Measurements from ENCODE around the gene GMPR2.

Gene GMPR2

DNA sequence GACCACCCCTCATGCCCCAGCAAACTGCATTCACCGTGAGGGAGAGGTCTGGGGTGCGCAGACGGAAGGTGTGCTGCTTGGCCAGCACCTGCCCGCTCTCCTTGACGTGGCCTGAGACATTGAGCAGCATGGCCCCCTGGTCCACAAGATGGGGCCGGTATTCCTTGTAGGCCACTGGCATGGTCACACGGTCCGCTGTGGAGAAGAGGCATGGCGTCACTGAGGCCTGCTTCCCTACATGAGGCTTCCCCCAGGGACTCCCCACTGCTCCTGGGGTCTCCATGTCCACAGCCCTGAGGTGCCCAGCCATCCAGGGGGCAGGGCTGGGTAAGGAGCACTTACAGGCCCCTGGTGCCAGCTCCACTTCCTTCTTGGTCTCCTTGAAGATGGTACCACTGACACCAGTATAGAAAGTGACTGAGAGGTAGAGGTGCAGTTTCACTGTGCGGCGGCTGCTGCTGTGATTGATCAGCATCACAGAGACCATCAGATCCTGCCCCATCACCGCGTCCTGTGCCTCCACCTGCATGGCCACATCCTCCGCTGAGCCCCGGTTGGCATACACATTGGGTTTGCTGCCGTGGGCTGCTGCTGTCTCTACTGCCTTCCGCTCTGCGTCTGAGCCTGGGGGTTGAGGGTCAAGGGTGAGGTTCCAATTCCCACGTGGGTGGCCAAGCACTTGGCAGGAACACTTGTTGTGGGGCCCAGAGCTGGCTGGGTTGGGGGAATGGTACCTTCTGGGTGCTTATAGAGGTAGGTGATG lies 22.1 kb downstream of the GMPR2 start:
- no peak for ATAC-seq

DNA sequence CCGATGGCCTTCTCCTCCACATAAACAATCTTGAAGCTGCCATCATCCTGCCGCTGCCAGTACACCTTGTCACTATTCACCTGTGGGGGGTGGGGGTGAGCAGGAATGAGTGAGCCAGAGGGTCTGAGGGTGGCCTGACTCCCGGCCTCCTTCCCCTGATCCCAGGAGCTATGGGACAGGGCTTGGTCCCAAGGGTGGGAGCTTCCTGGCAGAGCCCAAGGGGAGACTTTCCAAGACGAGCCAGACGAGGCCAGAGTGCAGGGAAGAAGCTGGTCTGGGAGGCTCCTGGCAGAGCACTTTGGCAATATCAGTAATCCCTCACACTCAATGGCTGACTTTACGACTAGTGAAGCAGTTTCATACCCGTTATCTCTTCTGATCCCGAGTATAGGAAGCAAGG lies 22.7 kb downstream of the GMPR2 start:
- ATAC-seq = no peak

GRCh38 chr14:24255931-24256711 lies 23.4 kb downstream of the GMPR2 start:
- ATAC-seq = no peak

DNA sequence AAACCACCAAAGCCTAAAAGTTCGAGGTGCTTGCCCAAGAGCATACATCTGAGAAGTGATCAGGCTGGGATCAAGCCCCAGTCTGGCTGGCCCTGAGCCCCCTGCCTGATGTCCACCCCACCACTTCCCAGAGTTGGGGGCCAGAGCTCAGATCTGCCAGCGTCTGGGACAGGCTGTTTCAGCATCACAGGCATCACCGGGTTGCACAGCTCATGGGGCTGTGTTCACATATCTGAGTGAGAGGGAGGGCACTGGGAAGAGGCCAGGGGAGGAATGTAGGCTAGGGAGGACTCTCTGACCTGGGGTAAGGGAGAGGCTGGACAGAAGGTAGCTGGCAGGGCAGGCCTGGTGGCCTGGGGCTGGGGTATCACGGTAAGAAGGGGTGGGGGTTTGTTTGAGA lies 24.2 kb downstream of the GMPR2 start:
- no peak for ATAC-seq

- no peak for ATAC-seq
Measured at GRCh38 chr14:24258119-24258518, 25.4 kb downstream of the GMPR2 start.

DNA sequence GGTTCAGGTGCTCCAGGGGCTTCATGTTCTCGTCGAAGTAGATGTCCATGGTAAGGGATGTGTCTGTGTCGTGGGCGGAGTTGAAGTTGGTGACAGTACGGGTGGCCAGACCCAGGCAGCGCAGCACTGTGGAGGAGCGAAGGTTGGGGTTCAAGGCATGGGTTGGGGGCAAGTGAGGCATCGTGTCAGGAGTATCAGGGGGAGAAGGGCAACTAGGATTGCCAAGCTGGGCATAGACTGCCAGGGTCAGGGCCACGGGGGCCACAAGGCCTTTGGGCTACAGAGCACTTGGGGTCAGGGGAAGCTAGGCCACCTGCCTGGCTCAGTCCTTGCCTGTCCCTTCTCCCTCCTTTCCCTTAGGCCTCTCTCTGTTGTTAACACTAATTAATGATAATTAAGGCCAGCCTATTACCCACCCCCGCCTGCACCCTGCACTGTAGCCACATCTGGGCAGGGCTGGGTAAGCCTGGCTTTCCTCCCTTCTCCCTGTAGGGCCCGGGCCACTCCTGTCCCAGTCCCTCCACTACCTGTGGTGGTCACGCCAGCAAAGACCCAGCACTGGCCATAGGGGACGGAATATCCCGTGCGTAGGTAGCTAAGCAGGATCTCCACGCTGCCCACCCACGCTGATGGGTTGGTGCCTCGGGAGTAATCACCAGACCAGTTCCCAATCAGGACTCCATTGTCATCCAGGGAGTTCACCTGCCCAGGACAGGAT lies 26.0 kb downstream of the GMPR2 start:
- ATAC-seq = no peak

DNA sequence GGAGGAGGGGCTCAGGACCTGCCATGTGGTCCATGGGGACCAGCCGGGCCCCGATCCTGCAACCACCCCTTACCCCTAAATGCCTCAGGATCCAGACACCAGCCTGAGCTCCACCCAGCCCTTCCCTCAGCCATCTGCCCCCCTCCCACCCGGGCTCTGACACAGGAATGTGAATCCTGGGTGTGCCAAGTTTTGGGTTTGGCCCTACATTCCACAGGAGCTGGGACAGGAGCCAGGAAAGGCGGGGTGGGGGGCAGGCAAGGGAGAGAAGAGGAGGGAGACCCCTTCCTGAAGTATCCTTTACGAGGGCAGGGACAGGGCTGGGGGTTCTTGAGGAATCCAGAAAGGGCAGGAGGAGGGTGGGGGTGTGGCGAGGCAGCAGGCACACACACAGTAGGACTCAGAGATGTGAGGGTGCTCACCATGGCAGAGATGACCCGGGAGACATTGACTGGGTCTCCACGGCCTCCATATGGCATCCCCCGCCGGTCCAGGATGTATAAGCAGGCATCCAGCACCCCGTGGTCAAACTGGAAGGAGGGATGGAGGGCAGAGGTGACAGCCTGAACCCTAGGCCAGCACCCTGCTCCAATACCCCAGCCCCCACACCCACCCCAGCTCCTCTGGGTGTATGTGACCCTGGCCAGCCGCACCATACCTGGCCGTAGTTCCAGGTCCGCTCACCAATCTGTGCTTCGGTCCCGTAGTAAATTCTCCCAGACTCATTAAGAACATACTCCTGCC lies 26.7 kb downstream of the GMPR2 start:
- ATAC-seq = no peak

DNA sequence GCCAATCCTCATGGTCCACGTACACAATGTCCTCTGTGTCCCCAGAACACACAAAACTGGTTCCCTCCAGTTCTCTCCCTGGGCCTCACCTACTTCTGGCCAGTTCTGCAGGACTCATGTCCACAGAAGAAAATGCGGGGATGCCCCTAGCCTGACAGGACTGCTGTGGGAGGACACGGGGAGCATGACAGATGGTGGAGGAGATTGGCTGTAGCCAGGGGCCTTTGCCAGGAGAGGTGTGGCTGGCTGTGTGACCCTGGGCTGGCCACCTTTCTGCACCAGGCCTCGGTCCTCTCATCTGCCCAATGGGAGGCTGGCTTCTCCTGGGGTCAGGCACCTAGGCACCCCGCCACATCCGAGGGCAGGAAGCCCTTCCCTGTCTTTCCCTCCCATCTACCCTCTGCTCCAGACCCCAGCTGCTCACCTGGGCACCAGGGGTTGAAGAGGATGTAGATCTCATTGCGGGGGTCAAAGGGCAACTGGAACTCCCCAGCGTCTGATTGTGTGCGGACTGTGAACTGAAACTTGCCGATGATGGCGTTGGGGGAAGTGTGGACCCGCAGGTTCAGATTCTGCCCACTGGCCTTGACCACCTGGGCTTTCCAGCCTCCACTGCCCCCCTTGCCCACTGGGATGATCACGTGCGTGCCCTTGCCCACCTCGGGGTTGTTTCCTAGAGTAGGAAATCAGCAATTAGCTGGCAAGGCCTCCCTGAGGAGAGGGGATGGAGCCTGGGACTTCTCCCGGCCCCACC lies 27.5 kb downstream of the GMPR2 start:
- ATAC-seq = no peak

DNA sequence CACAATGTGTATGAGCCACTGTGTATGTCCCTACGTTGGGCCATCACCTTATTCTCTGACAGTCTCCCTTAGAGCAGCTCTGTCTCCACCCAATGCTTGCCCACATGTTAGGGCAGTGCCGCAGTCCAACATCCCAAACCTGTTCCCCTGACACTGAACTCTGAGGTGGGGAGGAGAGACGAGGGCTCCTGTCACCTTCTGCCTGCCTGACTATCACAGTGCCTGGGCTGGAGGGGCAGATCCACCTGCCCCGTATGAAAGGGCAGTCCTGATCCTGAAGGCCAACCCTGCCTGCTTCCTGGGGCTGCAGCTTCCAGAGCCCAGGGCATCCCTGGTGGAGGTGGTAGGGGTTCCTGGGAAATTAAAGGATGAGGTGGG lies 28.0 kb downstream of the GMPR2 start:
- ATAC-seq = no peak

- ATAC-seq = no peak
Measured at GRCh38 chr14:24261256-24261968, 28.7 kb downstream of the GMPR2 start.

GRCh38 chr14:24261969-24262327 lies 29.2 kb downstream of the GMPR2 start:
- no peak for ATAC-seq

DNA sequence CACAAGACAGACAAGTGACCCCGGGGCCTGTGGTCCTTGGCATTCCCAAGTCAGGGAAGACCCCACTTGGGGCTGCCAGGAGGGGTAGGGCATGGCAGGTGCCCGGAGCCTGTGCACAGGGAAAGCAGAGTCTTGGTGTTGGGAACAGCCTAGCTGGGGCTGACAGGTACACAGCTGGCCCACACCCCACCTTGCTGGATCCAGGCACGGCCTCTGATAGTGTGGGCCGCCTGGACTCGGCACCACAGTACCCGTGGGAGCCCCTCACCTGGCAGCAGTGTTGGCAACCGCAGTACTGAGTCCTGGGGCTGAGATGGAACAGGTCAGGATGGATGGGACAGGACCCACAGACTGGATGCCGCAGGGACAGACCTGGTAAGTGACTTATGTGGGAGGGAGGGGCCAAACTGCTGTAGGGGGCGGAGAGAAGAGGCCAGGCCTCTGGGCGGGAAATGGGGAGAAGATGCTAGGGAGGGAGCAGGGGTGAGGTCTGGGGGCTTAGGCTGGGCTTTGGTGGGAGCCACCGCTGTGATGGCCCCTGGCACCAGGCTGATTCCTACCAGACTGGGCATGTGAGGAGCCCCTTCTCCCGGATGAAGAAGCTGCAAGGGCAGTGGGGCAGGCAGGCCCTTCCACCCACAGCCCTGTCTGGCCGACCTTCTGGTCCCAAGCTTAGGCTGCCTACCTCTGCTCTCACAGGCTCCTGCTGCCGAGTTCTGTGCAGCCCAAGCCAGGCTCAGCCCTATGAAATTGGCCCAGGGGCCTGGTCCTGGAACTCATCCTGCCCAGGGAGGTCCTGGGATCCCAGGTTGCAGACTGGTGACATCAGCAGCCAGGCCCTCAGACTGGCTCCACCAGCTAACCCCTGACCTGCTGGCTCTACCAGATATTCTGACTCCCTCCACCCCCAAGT lies 30.3 kb downstream of the GMPR2 start, which contains the start of gene TGM1:
Gene TGM1 (minus strand): TSS at position 357 of the 913 bp plus-strand sequence. CDS start 825 bp downstream, outside the sequence.
- ATAC-seq = no peak

DNA sequence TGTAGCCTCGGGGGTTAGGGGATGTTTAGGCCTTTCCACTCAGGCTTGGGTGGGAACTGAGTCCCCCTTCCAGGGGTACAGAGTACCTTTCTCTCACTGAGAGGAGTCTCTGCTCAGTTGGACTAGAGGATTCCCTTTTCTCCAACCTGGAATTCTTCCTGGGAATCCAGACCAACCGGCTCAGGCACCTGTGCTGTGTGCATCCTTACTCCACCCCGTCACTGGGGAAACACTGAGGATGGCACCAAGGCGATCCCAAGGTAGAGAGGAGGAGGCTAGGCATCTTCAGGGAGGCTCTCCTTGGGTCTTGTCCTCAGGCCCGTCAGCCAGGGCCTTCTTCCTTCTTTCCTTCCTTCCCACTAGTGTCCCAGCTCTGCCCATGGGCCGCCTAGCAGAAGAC lies 31.1 kb downstream of the GMPR2 start:
- ATAC-seq = no peak

- ATAC-seq = no peak
Measured at GRCh38 chr14:24264298-24264697, 31.6 kb downstream of the GMPR2 start.

DNA sequence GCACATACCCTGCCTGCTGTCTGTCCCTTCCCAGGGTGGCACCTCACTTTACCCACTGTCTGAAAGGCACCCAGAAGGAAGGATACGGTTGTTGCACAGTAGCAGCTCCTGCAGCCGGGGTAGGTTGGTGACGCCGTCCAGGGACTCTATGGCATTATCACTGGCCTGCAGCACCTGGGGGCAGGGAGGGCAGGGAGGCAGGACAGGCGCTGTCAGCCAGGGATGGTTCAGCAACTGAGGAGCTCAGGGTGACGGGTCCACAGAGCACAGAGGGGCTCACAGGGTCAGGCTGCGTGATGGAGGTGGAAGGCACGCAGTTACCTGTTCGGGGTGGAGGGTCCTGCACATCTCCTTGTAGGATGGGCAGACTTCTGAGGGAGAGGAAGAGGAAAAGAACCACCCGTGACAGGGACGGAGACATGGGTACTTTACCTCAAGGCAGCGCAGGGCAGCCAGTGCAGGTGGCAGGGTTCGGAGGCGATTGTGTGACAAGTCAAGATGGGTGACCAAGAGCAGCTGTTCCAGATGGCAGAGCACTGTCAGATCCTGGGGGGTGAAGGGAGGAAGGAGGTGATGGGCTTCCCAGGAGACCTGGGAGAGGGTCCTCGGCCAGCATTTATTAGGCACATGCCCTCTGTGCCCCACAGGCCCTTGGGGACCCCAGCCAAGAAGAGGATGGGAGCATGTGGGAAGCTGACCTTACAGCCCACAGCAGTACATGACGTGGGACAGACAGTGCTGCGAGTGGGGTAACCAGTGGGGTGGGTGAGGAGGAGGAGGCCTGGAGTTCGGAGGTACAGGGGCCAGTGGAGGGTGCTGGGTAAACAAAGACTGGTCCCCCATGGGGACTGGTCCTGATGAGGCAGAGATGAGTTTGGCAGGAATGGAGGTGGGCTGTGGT lies 33.9 kb downstream of the GMPR2 start:
- no peak for ATAC-seq

DNA sequence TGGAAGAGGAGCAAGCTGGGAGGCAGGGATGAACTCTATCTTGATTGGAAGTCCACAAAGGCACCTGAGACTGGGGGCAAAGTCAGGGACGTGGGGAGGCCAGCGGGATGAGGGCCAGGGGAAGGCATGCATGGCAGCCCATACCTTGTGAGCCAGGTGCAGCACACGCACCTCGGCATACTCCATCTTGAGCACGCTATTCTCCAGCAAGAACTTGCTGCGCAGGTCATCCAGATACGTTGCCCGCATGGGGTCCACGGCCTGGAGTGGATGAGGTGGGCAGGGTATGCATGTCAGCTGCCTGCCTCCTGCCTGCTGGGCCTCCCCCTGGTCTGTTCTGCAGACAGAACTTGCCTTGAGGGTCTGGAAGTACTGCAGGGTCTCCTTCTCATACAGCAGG lies 34.8 kb downstream of the GMPR2 start:
- ATAC-seq = no peak

DNA sequence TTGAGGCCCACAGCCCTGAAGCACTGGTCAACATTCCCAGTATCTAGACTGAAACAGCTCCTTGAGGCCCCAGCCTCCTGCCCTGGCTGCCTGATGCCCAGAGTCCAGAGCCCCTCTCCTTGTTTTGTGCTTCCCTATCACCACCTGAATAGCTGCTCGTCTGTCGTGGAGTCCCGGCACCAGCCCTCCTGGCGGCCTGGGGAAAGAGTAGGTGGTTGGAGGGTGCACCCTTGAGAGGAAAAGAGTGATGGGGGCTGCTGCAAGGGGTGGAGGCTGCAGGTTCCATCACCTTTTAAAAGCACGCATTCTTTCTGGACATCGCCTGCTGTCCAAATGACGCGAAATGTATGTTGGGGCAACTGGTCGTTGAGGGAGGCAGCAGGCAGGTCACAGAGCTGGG lies 35.5 kb downstream of the GMPR2 start:
- no peak for ATAC-seq

DNA sequence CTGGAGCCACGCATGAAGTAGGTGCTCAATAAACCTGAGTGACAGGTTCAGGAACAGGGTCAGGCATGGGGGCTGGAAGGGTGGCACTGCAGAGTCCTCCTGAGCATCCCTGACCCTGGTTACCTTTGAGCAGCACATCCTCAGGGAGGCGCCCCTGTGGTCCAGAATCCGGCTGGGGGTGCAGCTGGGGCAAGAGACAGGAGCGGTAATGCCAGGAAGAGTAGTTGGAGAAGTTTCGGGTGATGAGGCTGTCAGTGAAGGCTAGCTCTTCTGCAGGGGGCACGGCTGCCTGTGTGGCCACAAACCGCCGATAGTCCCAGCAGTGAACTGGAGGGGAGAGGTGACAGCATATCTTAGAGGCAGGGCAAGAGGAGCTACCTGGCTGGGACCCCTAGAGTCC lies 36.6 kb downstream of the GMPR2 start:
- ATAC-seq = no peak

- ATAC-seq = no peak
Measured at GRCh38 chr14:24269910-24270536, 37.3 kb downstream of the GMPR2 start.
